ENCODE results near the gene EIF1AD. TPM values are rescaled to one million over a fixed set of nuclear protein-coding genes. Genes with fewer than 3 reads are reported as not detected.
A peak's percentile ranks its signal among the peaks of the same experiment; 100 is the strongest.
"Not testable (repeated sequence)": the region's sequence is repeated elsewhere in the genome, so short reads cannot be mapped to it uniquely, and the experiment has no call there.

EIF1AD gene
- total RNA-seq, 2 donors from 2014 or later, result 69.6 to 82.1 TPM

DNA sequence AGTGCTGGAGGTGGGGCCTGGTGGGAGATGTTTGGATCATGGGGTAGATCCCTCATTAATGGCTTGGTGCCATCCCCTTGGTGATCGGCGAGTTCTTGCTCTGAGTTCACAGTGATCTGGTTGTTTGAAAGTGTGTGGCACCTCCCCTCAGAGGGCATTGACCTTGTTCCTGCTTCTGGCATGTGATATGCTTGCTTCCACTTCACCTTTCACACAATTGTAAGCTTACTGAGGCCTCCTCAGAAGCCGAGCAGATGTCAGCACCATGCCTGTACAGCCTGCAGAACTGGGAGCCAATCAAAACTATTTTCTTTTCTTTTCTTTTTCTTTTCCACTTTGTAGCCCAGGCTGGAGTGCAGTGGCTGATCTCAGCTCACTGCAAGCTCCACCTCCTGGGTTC, 35.4 kb upstream of the EIF1AD start:
- DNase-seq (ENCODE audit: low spot score) (no peak), ATAC-seq (no peak)
- Mint-ChIP-seq H3K27me3 (peaks cover 5 to 6% of the 10 kb centered on the region in 2 donors), H3K36me3 (no peaks in the 10 kb centered on the region), H3K9me3 (no peaks in the 10 kb centered on the region), H3K27ac (no peak overlapping the region), H3K4me1 (ENCODE audit: low read depth in 2 of 2) (no peaks in the 10 kb centered on the region), H3K4me3 (no peak overlapping the region)

DNA sequence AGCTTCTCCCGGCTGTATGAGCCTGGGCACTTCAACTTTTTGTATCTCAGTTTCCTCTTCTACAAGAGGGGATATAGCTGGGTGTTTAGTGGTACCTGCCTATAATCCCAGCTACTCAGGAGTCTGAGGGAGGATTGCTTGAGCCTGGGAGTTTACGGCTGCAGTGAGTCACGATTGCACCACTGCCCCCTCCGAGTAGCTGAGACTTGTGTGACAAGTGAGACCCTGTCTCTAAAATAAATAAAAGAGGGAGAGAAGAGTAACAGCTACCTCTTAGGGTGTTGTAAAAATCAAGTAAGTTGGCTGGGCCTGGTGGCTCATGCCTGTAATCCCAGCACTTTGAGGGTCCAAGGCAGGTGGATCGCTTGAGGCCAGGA, 34.4 kb upstream of the EIF1AD start:
- DNase-seq (ENCODE audit: low spot score) (no peak), ATAC-seq (no peak)
- Mint-ChIP-seq H3K9me3 (no peaks in the 10 kb centered on the region), H3K36me3 (no peaks in the 10 kb centered on the region), H3K27me3 (peaks cover 5 to 6% of the 10 kb centered on the region in 2 donors), H3K4me3 (no peak overlapping the region), H3K4me1 (ENCODE audit: low read depth in 2 of 2) (no peaks in the 10 kb centered on the region), H3K27ac (no peak overlapping the region)

DNA sequence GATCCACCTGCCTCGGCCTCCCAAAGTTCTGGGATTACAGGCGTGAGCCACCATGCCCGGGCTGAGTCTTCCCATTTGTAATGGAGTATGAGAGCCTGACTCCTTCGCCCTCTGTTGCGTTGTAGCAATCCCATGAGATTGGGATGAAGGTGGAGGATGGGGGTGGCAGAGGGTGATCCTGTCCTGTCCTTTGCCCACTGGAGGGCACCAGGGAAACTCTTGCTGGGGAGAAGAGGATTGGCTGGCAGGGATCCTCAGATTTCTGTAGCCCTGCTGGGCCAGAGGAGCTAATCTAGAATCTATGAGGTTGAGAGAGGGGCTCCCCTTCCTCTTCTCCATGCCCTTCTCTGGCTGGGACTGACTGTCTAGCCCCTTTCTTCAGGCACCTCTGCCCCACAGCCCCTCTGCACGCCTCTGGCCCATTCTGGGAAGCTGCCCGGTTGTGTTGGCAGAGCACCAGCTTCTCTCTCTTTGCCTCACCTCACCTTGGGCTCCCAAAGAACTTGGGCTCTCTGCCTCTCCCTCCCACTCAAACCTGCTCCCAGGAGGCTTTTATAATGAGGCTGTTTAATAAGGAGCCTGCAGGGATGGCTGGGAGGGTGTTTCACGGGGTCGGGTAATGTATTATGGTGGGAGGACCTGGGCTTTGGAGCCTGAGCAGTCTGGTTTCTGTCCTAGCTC, 33.8 kb upstream of the EIF1AD start:
- no peaks in the 10 kb centered on the region for H3K36me3 Mint-ChIP-seq
- H3K27me3 Mint-ChIP-seq, result peaks cover 5 to 6% of the 10 kb centered on the region in 2 donors
- DNase-seq (ENCODE audit: low spot score) (no peak), ATAC-seq (no peak)
- no peak overlapping the region for H3K4me3 Mint-ChIP-seq
- H3K9me3 Mint-ChIP-seq, result no peaks in the 10 kb centered on the region
- no peak overlapping the region for H3K27ac Mint-ChIP-seq
- no peaks in the 10 kb centered on the region for H3K4me1 Mint-ChIP-seq (ENCODE audit: low read depth in 2 of 2)

DNA sequence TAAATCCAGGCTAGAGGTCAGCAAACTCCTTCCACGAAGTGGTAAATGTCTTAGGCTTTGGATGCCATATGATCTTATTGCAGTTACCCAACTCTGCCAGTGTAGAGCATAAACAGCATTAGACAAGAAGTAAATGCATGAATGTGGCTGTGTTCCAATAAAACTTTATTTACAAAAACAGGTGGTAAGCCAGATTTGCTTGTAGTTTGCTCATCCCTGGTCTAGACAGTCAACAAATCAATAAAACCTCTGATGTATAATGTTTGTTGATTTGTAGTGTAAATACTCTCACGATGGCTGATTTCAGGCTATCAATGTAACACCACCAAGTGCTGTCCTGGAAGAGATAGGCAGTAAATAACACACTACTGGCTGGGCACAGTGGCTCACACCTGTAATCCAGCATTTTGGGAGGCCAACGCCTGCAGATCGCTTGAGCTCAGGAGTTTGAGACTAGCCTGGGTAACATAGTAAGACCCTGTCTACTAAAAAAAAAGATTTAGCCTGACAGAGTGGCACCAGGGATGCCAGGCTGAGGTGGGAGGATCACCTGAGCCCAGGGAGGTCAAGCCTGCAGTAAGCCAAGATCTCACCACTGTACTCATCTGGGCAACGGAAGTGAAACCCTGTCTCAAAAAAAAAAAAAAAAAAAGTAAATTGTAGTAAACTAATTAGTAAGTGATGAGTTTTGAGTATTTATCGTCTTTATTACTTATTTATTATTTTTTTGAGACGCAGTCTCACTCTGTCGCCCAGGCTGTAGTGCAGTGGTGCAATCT, 31.2 kb upstream of the EIF1AD start:
- Mint-ChIP-seq H3K9me3 (no peaks in the 10 kb centered on the region), H3K27ac (no peak overlapping the region), H3K27me3 (peaks cover 5 to 6% of the 10 kb centered on the region in 2 donors), H3K4me1 (ENCODE audit: low read depth in 2 of 2) (no peaks in the 10 kb centered on the region), H3K36me3 (no peaks in the 10 kb centered on the region), H3K4me3 (no peak overlapping the region)
- no peak for ATAC-seq
- no peak for DNase-seq (ENCODE audit: low spot score)

DNA sequence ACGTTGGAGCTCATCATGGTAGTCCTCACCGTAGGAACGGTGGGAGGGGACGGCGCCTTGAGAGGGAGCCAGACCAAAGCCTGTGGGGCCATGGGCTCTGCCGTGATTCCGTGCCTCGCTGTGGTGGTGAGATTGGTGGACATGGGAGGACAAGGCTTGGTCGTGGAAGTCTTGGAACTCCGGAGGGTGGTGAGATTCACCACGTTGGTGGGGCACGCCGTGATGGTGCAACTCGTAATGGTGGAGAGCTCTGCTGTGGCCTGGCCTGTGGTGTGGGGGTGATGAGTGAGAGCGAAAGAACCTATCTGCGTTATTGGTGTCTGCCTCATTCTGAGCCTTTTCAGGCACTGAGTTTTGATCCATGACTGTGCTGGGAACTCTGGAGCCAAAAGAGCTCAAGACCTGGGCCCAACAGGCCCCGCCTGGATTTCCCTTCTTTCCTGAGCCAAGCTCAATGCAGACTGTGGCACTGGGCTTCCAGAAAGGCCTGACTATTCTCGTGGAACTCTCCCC, 24.1 kb upstream of the EIF1AD start, which contains the start of gene CATSPER1:
TSS of gene CATSPER1 (minus strand) at position 463 of the 513 bp plus-strand sequence. CDS start at position 363, 100 bp downstream.
- H3K4me1 Mint-ChIP-seq (ENCODE audit: low read depth in 2 of 2), result peaks cover 15 to 16% of the 10 kb centered on the region in 2 donors
- DNase-seq (ENCODE audit: low spot score) (no peak), ATAC-seq (no peak)
- H3K4me3 Mint-ChIP-seq, result no peak within 1 kb of the TSS
- no peaks in the 10 kb centered on the region for H3K36me3 Mint-ChIP-seq
- H3K9me3 Mint-ChIP-seq, result no peaks in the 10 kb centered on the region
- H3K27me3 Mint-ChIP-seq, result peaks cover 0 to 3% of the 10 kb centered on the region in 2 donors
- no peak within 1 kb of the TSS for H3K27ac Mint-ChIP-seq

DNA sequence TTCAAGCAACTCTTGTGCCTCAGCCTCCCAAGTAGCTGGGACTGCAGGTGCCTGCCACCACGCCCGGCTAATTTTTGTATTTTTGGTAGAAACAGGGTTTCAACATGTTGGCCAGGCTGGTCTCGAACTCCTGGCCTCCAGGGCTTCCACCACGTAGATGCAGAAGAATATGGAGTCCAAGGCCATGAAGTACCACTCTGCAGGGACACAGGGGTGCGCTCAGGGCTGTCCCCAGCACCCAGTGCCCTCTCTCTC, 21.2 kb upstream of the EIF1AD start:
- not testable (repeated sequence) for H3K27me3 Mint-ChIP-seq; DNase-seq (ENCODE audit: low spot score); H3K4me3 Mint-ChIP-seq; H3K27ac Mint-ChIP-seq; H3K9me3 Mint-ChIP-seq; ATAC-seq; H3K36me3 Mint-ChIP-seq
- peaks cover 26% of the 10 kb centered on the region in 2 donors for H3K4me1 Mint-ChIP-seq (ENCODE audit: low read depth in 2 of 2)

DNA sequence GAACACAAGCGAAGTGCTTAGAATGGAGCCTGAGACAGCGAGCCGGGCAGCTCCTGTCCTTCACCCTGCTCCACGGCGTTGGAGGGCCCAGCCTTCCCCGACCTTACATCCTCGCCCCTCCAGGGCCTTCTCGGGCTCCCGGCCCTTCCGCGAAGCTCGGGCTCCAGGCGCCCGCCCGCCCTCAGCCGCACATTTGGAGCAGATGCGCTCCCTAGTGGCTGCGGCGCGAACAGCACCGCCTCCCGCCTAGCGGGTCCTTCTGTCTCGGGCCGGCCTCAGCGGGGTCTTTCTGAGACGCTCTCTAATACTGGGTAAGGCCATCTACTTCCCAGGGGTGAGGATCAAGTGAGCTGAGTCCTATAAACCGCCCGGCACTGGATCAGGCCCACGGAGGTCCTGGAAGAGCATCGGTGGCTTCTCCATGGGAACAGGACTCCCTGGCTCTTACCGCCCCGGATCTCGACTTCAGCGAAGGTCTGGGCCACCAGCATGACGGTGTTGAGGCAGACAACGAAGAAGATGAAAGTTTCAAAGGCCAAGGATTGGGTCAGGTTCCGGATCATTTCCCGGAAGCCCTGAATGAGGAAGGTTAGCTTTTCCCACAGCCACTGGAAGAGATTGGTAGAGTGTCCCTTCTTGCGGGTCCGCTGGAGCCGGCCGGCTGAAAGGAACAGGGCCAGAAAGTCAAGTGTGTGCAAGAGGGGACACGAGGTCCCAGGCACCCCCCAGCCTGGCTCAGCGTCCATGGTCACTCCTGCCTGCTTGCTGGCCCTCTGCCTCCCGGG, 20.6 kb upstream of the EIF1AD start:
- H3K27ac Mint-ChIP-seq, result peak overlapping the region; percentile 73 to 88
- H3K4me1 Mint-ChIP-seq (ENCODE audit: low read depth in 2 of 2), result peaks cover 26 to 27% of the 10 kb centered on the region in 2 donors
- DNase-seq (ENCODE audit: low spot score) (peak; percentile 81), ATAC-seq (peak; percentile 79)
- H3K36me3 Mint-ChIP-seq, result no peaks in the 10 kb centered on the region
- no peaks in the 10 kb centered on the region for H3K9me3 Mint-ChIP-seq
- peak overlapping the region; percentile 67 for H3K4me3 Mint-ChIP-seq
- peaks cover 0 to 3% of the 10 kb centered on the region in 2 donors for H3K27me3 Mint-ChIP-seq

DNA sequence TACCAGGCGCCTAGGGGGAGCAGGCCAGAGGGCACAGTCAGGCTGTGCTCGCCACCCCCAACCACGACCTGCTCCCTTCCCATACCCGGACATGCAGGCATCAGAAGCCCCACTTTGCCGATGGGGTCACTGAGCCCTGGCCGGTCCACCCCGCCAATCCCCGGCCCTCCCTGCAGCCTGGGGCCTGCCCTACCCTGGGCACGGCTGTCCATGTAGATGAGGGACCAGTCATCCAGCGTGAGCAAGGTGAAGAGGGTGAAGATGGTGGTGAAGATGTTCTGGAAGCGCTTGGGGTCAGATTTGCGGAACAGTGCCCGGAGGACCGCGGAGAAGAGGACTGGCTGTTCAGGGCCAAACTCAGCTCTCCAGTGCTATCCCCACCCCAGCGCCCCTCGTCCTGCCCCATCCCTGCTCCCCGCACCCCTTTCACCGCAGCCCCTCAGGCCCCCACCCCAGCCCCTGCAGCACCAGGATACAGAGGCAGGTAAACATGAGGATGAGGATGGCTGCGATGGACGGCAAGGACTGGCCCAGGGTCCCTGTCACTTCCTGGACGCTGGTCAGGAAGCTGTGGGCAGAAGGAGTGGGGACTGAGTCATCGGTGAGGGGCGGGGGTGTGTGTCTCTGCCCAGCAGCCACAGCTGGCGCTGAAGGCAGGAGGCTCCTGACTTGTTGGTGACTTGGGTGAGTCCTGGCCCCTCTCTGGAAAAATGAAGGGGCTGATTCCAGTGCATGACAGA, 18.8 kb upstream of the EIF1AD start:
- Mint-ChIP-seq H3K27ac (peak overlapping the region; percentile 73 to 88), H3K9me3 (no peaks in the 10 kb centered on the region), H3K27me3 (peaks cover 0 to 3% of the 10 kb centered on the region in 2 donors), H3K4me3 (peak overlapping the region; percentile 78), H3K36me3 (no peaks in the 10 kb centered on the region), H3K4me1 (ENCODE audit: low read depth in 2 of 2) (peaks cover 26 to 31% of the 10 kb centered on the region in 2 donors)
- DNase-seq (ENCODE audit: low spot score) (peak; percentile 92), ATAC-seq (peak; percentile 95 to 97)

DNA sequence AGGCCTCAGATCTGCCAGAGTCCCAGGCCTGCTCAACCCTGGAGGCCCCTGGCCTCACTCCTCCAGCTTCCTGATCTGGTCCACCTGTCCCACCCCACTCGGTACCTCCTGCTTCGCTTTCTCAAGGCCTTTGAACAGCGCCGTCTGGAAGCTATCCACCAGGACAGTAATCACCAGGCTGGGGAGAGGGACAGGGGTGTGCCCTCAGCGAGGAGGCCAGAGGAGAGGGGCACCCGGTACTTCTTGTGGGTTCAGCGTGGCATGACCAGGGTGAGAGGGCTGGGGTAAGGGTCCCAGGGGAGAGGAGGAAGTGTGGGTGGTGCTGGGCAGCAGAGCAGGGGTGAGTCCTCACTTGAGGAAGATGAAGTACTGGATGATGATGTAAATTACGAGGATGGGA, 18.3 kb upstream of the EIF1AD start:
- Mint-ChIP-seq H3K9me3 (no peaks in the 10 kb centered on the region), H3K27ac (peak overlapping the region; percentile 73 to 88), H3K4me1 (ENCODE audit: low read depth in 2 of 2) (peaks cover 26 to 31% of the 10 kb centered on the region in 2 donors), H3K4me3 (peak overlapping the region; percentile 78), H3K27me3 (peaks cover 0 to 3% of the 10 kb centered on the region in 2 donors), H3K36me3 (no peaks in the 10 kb centered on the region)
- DNase-seq (ENCODE audit: low spot score) (no peak), ATAC-seq (no peak)

DNA sequence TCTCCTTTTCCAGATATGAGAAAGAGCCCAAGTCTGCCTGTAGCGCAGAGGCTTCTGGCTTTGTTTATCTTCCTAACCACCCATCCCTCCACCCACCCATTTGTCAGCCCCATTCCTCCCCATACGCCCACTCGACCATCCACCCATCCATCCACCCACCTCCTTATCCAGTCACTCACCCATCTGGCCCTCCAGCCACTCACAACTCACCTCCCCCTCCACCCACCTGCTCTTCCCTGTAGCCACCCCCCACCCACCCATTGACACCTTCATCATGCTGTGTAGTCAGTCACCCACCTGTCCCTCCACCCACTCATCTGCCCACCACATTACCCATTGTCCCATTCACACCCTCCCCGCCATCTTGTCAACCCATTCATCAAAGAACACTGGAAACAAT, 15.4 kb upstream of the EIF1AD start:
- no peak overlapping the region for H3K27ac Mint-ChIP-seq
- peaks cover 21 to 23% of the 10 kb centered on the region in 2 donors for H3K4me1 Mint-ChIP-seq (ENCODE audit: low read depth in 2 of 2)
- DNase-seq (ENCODE audit: low spot score), result no peak
- no peaks in the 10 kb centered on the region for H3K36me3 Mint-ChIP-seq
- H3K4me3 Mint-ChIP-seq, result no peak overlapping the region
- no peaks in the 10 kb centered on the region for H3K27me3 Mint-ChIP-seq
- no peaks in the 10 kb centered on the region for H3K9me3 Mint-ChIP-seq
- no peak for ATAC-seq

DNA sequence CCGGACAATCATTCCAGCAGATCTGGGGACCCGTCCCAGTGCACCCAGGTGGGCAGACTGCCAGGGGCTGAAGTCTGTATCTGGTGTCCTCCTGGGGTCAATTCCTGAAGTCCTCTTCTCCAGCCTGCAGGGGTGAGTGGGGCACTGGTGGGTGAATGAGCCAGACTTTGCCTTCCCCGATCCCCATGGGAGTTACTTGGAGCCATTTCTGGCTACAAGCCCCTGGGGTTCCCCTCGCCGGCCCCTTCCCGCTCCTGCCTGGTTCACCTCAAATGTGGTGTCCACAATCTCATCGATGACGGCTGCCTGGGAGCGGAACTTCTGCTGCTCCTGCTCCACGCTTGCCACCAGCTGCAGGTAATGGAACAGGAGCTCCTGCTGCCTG, 14.8 kb upstream of the EIF1AD start:
- Mint-ChIP-seq H3K4me3 (no peak overlapping the region), H3K36me3 (no peaks in the 10 kb centered on the region), H3K27me3 (no peaks in the 10 kb centered on the region), H3K27ac (no peak overlapping the region), H3K9me3 (no peaks in the 10 kb centered on the region), H3K4me1 (ENCODE audit: low read depth in 2 of 2) (peaks cover 18 to 21% of the 10 kb centered on the region in 2 donors)
- DNase-seq (ENCODE audit: low spot score) (no peak), ATAC-seq (no peak)

DNA sequence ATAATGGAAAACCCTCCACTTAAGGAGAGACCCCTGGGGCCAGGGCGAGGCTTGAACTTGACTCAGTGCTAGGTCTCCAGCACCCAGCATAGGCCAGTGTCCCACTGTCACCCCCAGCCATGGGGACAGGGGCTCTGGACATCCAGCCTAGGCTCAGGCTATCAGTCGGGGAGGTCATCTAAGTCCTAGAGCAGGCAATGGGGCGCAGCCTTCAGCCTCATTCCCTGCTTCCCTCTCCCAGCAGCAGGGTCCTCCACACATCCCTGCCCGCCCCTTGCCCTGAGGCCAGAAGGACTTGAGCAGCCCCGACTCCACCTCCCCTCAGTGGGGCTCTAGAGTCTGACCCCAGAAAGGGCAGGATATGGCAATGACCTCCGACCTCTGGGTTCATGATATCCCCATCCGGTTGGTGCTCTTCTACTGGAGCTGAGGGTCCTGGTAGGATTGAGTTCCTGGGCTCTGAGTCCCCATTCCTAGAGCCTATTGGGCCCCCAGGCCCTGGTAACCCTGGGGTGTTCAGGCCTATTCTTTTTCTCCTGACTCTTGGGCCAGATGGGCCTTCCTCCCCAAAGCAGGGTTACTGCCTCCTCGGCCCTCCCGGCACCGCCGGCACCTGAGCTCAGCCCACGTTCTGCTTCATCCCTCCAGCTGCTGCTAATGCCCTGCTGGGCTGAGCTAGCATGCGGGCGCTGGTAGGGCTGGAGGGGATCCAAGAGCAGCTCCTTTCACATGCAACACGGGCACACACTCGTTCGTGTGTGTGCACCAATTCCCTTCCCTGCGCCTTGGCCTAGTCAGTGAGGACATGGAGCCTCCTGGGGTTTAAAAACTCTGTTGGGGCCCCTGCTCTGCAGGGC, 14.2 kb upstream of the EIF1AD start:
- no peak overlapping the region for H3K27ac Mint-ChIP-seq
- H3K36me3 Mint-ChIP-seq, result no peaks in the 10 kb centered on the region
- no peak for DNase-seq (ENCODE audit: low spot score)
- ATAC-seq, result no peak
- peaks cover 12 to 16% of the 10 kb centered on the region in 2 donors for H3K4me1 Mint-ChIP-seq (ENCODE audit: low read depth in 2 of 2)
- no peaks in the 10 kb centered on the region for H3K27me3 Mint-ChIP-seq
- H3K4me3 Mint-ChIP-seq, result no peak overlapping the region
- H3K9me3 Mint-ChIP-seq, result no peaks in the 10 kb centered on the region

Measured in natural killer cell treated with Interleukin-12 subunit alpha and Interleukin-12 subunit beta and Interleukin-15 and Interleukin-18, amount 100 ng/mL, for 72 hours (primary cell).